ENCODE data around the gene ASTN2.

- TF ChIP-seq CTCF (conservative IDR thresholded peaks at IDR 0.05; ENCODE audit: low read length) (no peak), EZH2phosphoT487 (IDR thresholded peaks at IDR 0.05; ENCODE audit: borderline replicate concordance, low read depth, low read length) (no peak)
Measured at GRCh38 chr9:116504893-116505480, 909.9 kb downstream of the ASTN2 start.
